NCI-H2107 treated with DMSO at 0.1 percent for 48 hours (cell line): Measurements from ENCODE around the gene SLC48A1.

Source experiments
- DNase-seq: peaks from one replicate; lab custom pipeline; 2025; ENCODE audit not compliant: unreplicated experiment; lab: John Stamatoyannopoulos, UW

Gene SLC48A1

DNA sequence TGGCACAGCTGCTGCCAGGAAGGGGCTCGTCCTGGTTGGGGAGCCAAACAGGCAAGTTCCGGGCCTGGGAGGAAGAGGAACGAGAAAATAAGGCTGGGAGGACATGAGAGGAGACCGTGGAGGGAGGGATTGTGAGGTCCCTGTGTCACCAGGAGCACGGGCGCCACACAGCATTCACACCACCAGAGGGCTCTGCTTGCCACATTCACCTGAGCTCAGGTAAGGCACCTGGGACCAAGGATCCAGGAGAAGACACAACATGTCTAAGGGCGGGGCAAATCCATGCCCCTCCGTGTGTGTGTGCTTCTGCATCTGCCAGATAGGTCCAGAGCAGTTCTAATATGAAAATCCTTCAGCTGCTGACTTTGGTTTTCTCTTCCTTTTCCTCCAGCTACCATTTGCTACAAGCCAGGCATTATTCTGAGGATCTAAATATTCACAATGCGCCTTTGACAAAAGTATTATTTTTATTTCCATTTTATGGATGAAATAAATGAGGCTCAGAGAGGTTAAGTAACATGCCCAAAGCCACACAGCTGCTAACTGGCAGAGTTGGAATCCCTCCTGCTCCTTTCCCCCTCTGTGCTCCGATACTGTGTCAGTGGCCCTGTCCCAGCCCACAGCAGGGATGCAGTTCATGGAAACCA, 28.9 kb upstream of the SLC48A1 start:
- DNase-seq = peak; percentile 67

GRCh38 chr12:47744778-47745436, 28.1 kb upstream of the SLC48A1 start:
- no peak for DNase-seq

GRCh38 chr12:47745485-47746041, 27.5 kb upstream of the SLC48A1 start:
- DNase-seq = no peak

DNA sequence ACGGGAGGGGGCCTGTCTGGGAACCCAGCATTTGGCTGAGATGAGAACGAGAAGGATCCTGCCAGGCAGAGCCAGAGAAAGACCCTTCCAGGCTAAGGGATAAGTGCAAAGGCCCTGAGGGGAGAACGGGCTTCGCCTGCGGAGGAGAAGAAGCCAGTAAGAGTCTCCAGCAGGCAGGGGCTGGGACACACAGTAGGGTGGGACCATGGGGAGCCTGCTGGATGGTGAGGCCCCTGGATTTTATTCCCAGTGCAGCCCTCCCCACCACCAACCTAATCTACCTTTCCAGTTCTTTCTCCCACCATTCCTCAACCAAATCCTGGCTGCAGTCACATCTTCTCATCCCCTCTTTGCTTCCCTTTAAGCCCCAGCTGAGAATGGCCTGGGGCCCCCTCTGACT, 27.0 kb upstream of the SLC48A1 start:
- no peak for DNase-seq

- DNase-seq = no peak
Observed at GRCh38 chr12:47746523-47746922, 26.5 kb upstream of the SLC48A1 start.

DNA sequence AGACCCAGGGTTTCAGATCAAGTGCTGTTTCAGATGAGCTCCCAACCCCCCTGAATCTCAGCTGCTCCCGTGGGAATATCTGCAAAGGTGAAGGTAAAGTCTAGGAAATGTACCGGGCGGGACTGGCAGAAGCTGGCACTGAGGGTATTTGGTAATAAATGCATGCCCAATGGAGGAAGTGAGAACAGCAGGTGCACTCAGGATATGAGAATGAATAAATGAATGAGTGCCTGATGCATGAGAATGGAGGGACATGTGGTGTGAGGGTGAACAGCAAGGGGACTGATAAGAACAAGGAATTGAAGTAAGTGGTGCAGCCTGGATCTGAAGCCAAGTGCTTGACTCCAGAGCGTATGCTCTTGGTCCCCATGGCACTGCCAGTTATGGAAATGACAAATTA, 25.9 kb upstream of the SLC48A1 start:
- no peak for DNase-seq

DNA sequence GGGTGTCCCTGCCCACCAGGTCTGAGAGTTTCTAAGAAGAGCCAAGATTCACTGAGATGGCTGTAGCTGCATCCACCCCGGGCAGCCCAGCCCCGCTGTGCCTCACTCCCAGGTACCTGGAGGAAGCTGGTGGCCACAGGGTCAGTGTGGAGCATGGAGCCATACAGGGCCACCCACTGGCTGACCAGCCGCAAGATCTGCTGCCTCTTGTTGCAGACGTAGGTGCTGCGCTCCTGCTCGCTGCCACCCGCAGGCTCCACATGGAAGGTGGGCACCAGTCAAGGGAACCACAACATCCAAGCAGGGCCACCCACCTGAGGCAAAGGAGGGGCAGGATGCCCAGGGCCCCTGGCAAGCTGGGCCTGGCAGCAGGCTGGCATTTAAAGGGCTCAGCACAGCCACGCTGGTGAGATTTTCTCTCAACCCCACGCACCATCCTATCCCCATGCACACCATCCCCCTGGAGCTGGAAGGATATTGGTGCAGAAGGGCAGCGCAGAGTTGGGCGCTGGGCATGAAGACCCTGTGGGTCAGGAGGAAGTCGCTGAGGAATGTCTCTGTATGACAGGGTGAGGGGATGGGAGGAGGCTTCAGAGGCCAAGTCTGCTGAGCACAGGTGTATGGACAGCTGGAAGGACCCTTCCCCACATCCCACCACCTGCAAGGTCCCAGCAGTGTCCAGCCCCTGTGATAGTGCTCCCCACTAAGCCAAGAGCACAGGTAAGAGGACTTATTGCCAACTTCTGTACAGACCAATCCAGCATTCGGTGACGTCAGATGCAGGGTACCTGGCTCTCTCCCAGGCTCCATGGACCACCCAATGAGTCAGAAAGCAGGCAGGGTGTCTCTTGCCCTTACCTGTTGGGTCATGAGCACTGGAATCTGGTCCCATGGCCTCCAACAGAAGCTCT, 25.2 kb upstream of the SLC48A1 start:
- no peak for DNase-seq

- no peak for DNase-seq
Observed at GRCh38 chr12:47748507-47748828, 24.6 kb upstream of the SLC48A1 start.

GRCh38 chr12:47748899-47749298, 24.1 kb upstream of the SLC48A1 start:
- DNase-seq = no peak

- no peak for DNase-seq
Observed at GRCh38 chr12:47750229-47750798, 22.7 kb upstream of the SLC48A1 start.

DNA sequence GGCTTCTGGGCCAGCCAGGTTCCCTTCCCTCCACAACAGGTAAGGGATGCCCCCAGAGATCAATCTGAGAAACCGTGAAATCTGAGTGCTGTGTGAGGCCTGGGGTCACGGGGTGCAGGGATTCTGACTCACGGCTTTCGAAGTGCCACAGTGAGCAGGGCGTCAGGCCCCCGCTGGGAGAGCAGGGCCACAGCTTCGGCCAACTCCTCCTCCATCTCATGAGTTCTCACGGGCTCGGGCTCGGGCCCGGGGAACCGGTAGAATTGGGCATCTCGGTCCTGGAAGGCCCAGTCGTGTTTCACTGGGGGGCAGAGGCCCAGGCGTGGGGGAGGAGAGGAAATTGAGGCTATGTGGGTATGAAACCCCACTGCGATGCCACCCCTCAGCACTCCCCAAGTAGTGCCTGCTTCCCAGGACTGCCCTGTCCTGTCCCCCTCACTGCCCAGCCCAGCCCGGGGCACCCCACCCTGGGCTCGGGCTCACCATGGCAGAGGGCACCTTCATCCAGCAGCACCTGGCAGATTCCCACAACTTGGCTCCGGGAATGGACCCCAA, 22.0 kb upstream of the SLC48A1 start:
- DNase-seq = no peak

DNA sequence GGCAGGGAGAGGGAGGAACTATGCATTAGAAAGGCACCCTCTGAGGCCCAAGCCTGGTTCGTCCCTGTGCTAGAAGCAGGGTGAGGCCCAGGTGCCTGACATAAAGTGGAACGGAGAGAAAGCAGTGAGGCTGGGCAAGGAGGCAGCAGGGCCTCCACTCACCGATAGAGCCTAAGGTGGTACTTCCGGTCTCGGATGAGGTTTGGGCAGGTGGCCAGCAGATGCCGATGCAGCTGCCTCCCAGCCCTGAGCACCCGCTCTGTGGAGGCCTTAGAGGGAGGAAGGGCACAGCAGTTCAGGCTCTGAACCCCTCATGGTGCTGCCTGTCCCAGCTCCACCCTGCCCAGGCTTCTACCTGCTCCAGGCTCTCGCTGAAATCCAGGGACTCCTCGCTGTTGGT, 21.5 kb upstream of the SLC48A1 start:
- no peak for DNase-seq

- DNase-seq = no peak
Observed at GRCh38 chr12:47752121-47752520, 20.9 kb upstream of the SLC48A1 start.

DNA sequence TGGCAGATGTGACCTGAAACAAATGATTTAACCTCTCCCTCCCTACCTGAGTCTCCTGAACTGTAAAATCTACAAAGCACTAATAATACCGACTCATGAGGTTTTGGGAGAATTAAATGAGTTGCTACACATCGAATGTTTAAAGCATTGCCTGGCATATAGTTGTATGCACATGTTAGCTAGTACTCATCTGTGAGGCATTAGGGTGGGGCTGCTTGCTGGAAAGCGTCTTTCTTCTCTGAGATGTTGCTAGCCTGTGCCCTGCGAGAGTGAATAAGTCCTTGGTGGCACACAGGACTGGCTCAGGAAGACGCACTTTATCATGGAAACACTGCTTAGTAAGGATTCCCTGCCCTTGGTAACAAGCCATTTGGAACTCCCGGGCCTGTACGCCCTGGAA, 20.5 kb upstream of the SLC48A1 start:
- no peak for DNase-seq

DNA sequence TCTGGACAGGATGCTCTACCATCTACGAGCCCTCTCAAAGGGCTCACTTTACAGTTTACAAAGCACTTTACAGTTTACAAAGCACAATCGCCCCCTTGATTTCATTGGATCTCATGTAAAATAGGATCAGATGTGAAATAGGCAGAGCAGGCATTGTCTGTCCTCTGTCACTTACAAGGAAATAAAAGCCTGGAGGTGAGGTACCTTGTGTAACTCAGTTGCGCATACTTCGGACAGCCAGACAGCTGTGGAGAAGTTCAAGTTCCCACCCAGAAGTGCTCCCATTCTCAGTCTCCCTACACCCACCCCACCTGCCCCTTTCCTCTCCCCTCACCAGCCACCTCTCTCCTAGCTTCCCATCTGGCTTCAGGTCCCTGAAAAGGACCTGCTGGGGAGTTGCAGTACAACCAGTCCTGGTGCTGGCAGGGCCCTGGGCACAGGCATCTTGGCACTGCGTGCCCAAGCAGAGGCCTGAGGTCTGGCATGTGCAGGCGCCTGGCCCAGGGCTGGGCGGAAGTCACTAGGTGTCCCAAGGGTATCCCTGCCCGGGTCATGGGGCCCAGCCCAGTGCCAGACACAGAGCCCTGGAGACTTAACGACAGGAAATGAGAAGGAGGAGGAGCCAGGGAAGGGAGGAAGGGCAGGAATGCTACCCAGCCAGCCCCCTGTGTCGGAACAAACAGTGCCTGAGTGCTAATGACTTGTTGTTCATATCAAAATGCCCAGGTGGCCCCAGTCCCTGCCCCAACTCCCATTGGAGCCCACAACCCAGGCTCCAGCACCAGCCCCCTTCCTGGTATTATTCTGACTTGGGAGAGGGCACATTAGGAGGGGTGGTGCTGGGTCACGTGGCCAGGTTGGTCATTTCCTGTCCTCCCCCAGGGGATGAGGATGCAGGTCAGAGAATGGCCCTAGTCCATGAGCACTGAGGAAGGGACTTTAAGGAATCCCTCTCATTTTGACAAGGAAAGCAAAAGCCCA, 19.7 kb upstream of the SLC48A1 start:
- DNase-seq = no peak

GRCh38 chr12:47754126-47754525, 18.9 kb upstream of the SLC48A1 start:
- no peak for DNase-seq

DNA sequence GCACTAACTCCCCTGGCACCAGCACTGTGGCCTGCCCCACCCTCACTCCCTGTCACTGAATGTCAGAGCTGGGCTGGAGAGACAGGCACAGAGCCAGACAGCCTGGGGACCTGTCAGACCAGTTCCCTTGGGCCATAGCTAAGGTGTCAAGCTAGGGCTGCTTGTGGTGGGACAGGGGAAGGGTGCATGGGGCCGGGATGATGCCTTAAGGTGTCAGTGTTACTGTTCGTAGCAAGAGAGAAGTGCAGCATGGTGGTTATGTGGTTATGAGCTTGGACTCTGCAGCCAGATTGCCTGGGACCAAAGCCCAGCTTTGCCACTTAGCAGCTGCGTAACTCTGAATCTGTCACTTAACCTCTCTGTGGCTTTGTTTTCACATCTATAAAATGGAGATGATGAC, 18.2 kb upstream of the SLC48A1 start:
- DNase-seq = no peak

GRCh38 chr12:47755655-47756562, 17.1 kb upstream of the SLC48A1 start:
- DNase-seq = no peak

- DNase-seq = no peak
Observed at GRCh38 chr12:47757364-47757839, 15.6 kb upstream of the SLC48A1 start.
